K562 (cell line): ENCODE results near the gene XPOT. TPM values are rescaled to one million over a fixed set of nuclear protein-coding genes. Genes with fewer than 3 reads are reported as not detected.

Source experiments
- ATAC-seq: fragments of 200-7000 bp; cut with Tn5 transposase; 3 replicates; pipeline ENCODE4 v1.9.1; 2020; ENCODE audit warnings: moderate library complexity
- BruUV-seq: library from RNA; stranded (reverse); fragments of 400-500 nt; replicated peaks from 2 replicates; lab custom pipeline; 2021; lab: Mats Ljungman, UMichigan
- CTCF ChIA-PET: fragments of 300-600 bp; formaldehyde crosslinking; extraction: SDS; loops from one replicate; lab custom pipeline; 2021; ENCODE audit warnings: low intra/inter-chr PET ratio; lab: Yijun Ruan, JAX
- POLR2A ChIA-PET: fragments of 300-600, 350-650 bp; sonication (Branson Sonifier 250); formaldehyde crosslinking; extraction: SDS; loops from one replicate; lab custom pipeline; 2021; ENCODE audit warnings: antibody characterized with exemption, inconsistent platforms; lab: Yijun Ruan, JAX
- DNase-seq, 4 experiments: peaks; one replicate each; pipeline versions ENCODE4 v3.0.0 to v3.0.0-alpha.2; 2011 to 2018; ENCODE audit warnings: low spot score in 3 of 4, mixed read lengths in 3 of 4; ENCODE audit errors: extremely low read depth in 1 of 4
- FAIRE-seq: peaks from 2 replicates; lab custom pipeline; 2011; peaks lifted over from hg19 to GRCh38; lab: Jason Lieb, UNC
- H2AFZ ChIP-seq: 2 replicates; pipeline ENCODE4 v1.6.0; 2011; ENCODE audit warnings: low read depth, low read length, control low read depth, inconsistent platforms
- H3K27ac ChIP-seq: fragments of 200-600 bp; 3 replicates; pipeline ENCODE4 v1.8.0; 2011; ENCODE audit warnings: low read depth, mild to moderate bottlenecking, control low read depth, inconsistent platforms, low read length, moderate library complexity, mixed read lengths; ENCODE audit errors: extremely low read depth
- H3K27me3 ChIP-seq, 2 experiments: fragments of 300-600 bp in 1 of 2; 2 replicates in 1 of 2; 3 replicates in 1 of 2; pipeline versions ENCODE4 v1.6.0 to v1.8.0; 2011; ENCODE audit warnings: inconsistent platforms in 2 of 2, low read length in 2 of 2, mild to moderate bottlenecking in 1 of 2, mixed read lengths in 1 of 2, moderate library complexity in 1 of 2; ENCODE audit not compliant: control insufficient read depth in 2 of 2, insufficient read depth in 2 of 2
- H3K36me3 ChIP-seq: fragments of 300-600 bp; 3 replicates; pipeline ENCODE4 v1.8.0; 2011; ENCODE audit warnings: mild to moderate bottlenecking, low read length, inconsistent platforms; ENCODE audit not compliant: control insufficient read depth, insufficient read depth
- H3K4me1 ChIP-seq, 2 experiments: fragments of 200-600 bp in 1 of 2; replicated peaks in 1 of 2; 2 replicates in 1 of 2; 3 replicates in 1 of 2; pipeline versions ENCODE4 v1.5.1 to v1.8.0; 2011; ENCODE audit warnings: inconsistent platforms in 2 of 2, low read length in 2 of 2, mild to moderate bottlenecking in 1 of 2, mixed read lengths in 1 of 2, moderate library complexity in 1 of 2; ENCODE audit not compliant: control insufficient read depth in 2 of 2, insufficient read depth in 2 of 2
- H3K4me2 ChIP-seq: 2 replicates; pipeline ENCODE4 v1.6.1; 2011; ENCODE audit warnings: low read length, control low read depth, inconsistent platforms, mixed read lengths; ENCODE audit not compliant: insufficient read depth
- H3K4me3 ChIP-seq: fragments of 200-600 bp; sonication (generic), shearing (Covaris generic); 2 replicates; pipeline ENCODE4 v1.5.1; 2016; ENCODE audit warnings: control low read depth, inconsistent platforms
- H3K79me2 ChIP-seq: fragments of 200-600 bp; 3 replicates; pipeline ENCODE4 v1.8.0; 2011; ENCODE audit warnings: low read length, inconsistent platforms; ENCODE audit not compliant: control insufficient read depth, insufficient read depth
- H3K9ac ChIP-seq, 2 experiments: 2 replicates each; pipeline versions ENCODE4 v1.6.0 to v1.6.1; 2011; ENCODE audit warnings: low read depth in 2 of 2, low read length in 2 of 2, control low read depth in 1 of 2, inconsistent platforms in 1 of 2, mild to moderate bottlenecking in 1 of 2, mixed read lengths in 1 of 2; ENCODE audit not compliant: insufficient read depth in 1 of 2
- H3K9me1 ChIP-seq: one replicate; pipeline ENCODE4 v1.6.0; 2011; ENCODE audit warnings: inconsistent platforms, mild to moderate bottlenecking, low read length, moderate library complexity; ENCODE audit not compliant: control insufficient read depth, insufficient read depth
- H3K9me3 ChIP-seq: replicated peaks from 2 replicates; pipeline ENCODE4 v1.5.1; 2011; ENCODE audit warnings: low read depth, low read length, inconsistent platforms; ENCODE audit not compliant: control insufficient read depth, insufficient read depth
- H4K20me1 ChIP-seq: replicated peaks from 2 replicates; pipeline ENCODE4 v1.6.1; 2011; ENCODE audit warnings: low read length, inconsistent platforms, mixed read lengths; ENCODE audit not compliant: control insufficient read depth, insufficient read depth
- BCL6 ChIP-seq: fragments of 250-450 bp; sonication (Bioruptor Pico); IDR thresholded peaks from 2 replicates; pipeline ENCODE4 v1.4.0; 2020
- BRF1 ChIP-seq: IDR thresholded peaks from 3 replicates; pipeline ENCODE4 v1.6.1; 2011; ENCODE audit warnings: borderline replicate concordance, mild to moderate bottlenecking; ENCODE audit not compliant: insufficient read length; ENCODE audit errors: extremely low read depth
- CBX2 ChIP-seq: fragments of 200-600 bp; sonication (generic); IDR thresholded peaks from one replicate; pipeline ENCODE4 v1.6.1; 2012; ENCODE audit warnings: mild to moderate bottlenecking, low read length, inconsistent platforms; ENCODE audit not compliant: insufficient read depth, poor library complexity, severe bottlenecking
- FOXJ2 ChIP-seq: fragments of 200-800 bp; sonication (Bioruptor generic); IDR thresholded peaks from 2 replicates; pipeline ENCODE4 v1.6.1; 2016; ENCODE audit warnings: missing genetic modification characterization, missing compliant biosample characterization
- MAFK ChIP-seq: IDR thresholded peaks from 2 replicates; pipeline ENCODE4 v1.6.1; 2011; ENCODE audit warnings: low read length, improper control_type of control experiment
- MTA3 ChIP-seq: fragments of 450-650 bp; formaldehyde crosslinking; IDR thresholded peaks from 2 replicates; pipeline ENCODE4 v1.6.1; 2017; ENCODE audit warnings: mild to moderate bottlenecking, borderline replicate concordance
- NCOA6 ChIP-seq: fragments of 450-650 bp; IDR thresholded peaks from 2 replicates; pipeline ENCODE4 v1.6.1; 2017; ENCODE audit warnings: mild to moderate bottlenecking
- NFATC3 ChIP-seq: fragments of 450-650 bp; IDR thresholded peaks from 2 replicates; pipeline ENCODE4 v1.6.1; 2017; ENCODE audit warnings: mild to moderate bottlenecking
- RNF2 ChIP-seq: sonication (generic); IDR thresholded peaks from 2 replicates; pipeline ENCODE4 v1.6.1; 2016
- ZFP1 ChIP-seq: fragments of 450-650 bp; formaldehyde crosslinking; IDR thresholded peaks from 2 replicates; pipeline ENCODE4 v1.4.0; 2020; ENCODE audit warnings: mild to moderate bottlenecking, mixed read lengths
- ZNF668 ChIP-seq: fragments of 250-450 bp; sonication (Bioruptor Pico); IDR thresholded peaks from 2 replicates; pipeline ENCODE4 v1.8.0; 2022; ENCODE audit warnings: mild to moderate bottlenecking, inconsistent platforms
- in situ Hi-C: fragments of 300-500 bp; cut with MboI; formaldehyde crosslinking; loops from 4 replicates; pipeline ENCODE4 v1.15.0; 2018; ENCODE audit warnings: inconsistent platforms, mixed read lengths
- intact Hi-C: fragments of 100-400 bp; cut with micrococcal nuclease; formaldehyde crosslinking; loops from 2 replicates; pipeline ENCODE4 v1.14.2; 2022
- polyA plus RNA-seq, 8 experiments: library from polyadenylated mRNA; depleted of rRNA in 4 of 8; stranded (reverse) in 5 of 8; unstranded in 3 of 8; fragments of >200 nt; fragmentation: Nextera tagmentation in 2 of 8; fragmentation: Illumina TruSeq in 1 of 8; extraction: Ambion mirVana in 2 of 8; extraction: Trizol in 1 of 8; gene quantifications; 2 replicates each; pipeline versions ENCODE4 v1.2.1 to v1.2.3, GENCODE V29; 2011 to 2014; ENCODE audit warnings: inconsistent platforms in 1 of 8, missing spikeins in 1 of 8
- total RNA-seq, 7 experiments: library from RNA; depleted of rRNA in 6 of 7; stranded (reverse); fragments of >200 nt in 6 of 7; fragmentation: Illumina TruSeq in 2 of 7; extraction: Trizol in 2 of 7; gene quantifications; 2 replicates each; pipeline versions ENCODE4 v1.2.1 to v1.2.3, GENCODE V29; 2011 to 2021; ENCODE audit warnings: low replicate concordance in 1 of 7
- TF ChIP-seq, protein P1 (sequence below): fragments of 250-450 bp; sonication (Bioruptor Pico); IDR thresholded peaks from 2 replicates; pipeline ENCODE4 v1.5.1; 2021; ENCODE audit warnings: mild to moderate bottlenecking
- TF ChIP-seq, protein P2 (sequence below): sonication (generic); formaldehyde crosslinking; IDR thresholded peaks from 2 replicates; pipeline ENCODE4 v1.8.0; 2022; ENCODE audit warnings: mild to moderate bottlenecking, missing genetic modification reagents
- TF ChIP-seq, protein P3 (sequence below): fragments of 450-650 bp; IDR thresholded peaks from 2 replicates; pipeline ENCODE4 v1.6.1; 2016; ENCODE audit warnings: low read depth

The XPOT gene
- total and polyA plus RNA-seq, 9 of the 15 experiments (the other 6 are each of a cell fraction or from before 2014, with no cell fraction given): 26.2 to 192 (median 102) TPM

DNA sequence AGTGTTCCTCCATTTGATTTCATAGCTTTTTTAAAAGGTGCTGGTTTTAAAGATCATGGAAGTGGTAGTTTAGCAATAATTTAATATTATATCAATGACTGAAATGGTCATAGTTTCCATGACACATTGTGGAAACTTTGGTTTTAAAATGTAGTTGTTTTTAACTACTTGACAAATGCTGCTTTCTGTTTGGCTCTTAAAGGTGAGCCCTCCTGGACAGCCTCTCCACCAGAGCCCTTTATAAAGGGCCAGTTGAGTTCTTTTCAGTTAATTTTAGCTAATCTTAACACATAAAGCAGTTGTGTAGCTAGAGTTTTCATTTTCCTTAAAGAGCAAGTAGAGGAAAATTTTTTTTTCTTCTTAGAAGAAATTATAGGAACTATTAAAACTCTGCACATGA lies 14.0 kb downstream of the XPOT start:
- H3K27me3 ChIP-seq: no peaks in the 10 kb centered on the region
- in situ Hi-C loops: no loop called here
- no peaks in the 10 kb centered on the region for H4K20me1 ChIP-seq
- ATAC-seq (no peak), FAIRE-seq (no peak), DNase-seq (no peak)
- no peak for TF ChIP-seq BCL6 (CRISPR knock-in tag)
- no peak for TF ChIP-seq FOXJ2 (tag)
- TF ChIP-seq BRF1: no peak
- TF ChIP-seq, protein P1, sequence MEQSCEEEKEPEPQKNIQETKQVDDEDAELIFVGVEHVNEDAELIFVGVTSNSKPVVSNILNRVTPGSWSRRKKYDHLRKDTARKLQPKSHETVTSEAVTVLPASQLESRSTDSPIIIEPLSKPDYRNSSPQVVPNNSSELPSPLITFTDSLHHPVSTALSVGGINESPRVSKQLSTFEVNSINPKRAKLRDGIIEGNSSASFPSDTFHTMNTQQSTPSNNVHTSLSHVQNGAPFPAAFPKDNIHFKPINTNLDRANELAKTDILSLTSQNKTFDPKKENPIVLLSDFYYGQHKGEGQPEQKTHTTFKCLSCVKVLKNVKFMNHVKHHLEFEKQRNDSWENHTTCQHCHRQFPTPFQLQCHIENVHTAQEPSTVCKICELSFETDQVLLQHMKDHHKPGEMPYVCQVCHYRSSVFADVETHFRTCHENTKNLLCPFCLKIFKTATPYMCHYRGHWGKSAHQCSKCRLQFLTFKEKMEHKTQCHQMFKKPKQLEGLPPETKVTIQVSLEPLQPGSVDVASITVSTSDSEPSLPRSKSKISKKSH (CRISPR knock-in tag): no peak
- TF ChIP-seq MAFK: no peak
- TF ChIP-seq CBX2: no peak
- TF ChIP-seq, protein P2, sequence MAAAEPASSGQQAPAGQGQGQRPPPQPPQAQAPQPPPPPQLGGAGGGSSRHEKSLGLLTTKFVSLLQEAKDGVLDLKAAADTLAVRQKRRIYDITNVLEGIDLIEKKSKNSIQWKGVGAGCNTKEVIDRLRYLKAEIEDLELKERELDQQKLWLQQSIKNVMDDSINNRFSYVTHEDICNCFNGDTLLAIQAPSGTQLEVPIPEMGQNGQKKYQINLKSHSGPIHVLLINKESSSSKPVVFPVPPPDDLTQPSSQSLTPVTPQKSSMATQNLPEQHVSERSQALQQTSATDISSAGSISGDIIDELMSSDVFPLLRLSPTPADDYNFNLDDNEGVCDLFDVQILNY (CRISPR knock-in tag): no peak
- TF ChIP-seq NFATC3: no peak
- TF ChIP-seq MTA3: no peak
- TF ChIP-seq ZFP1 (CRISPR knock-in tag): no peak
- TF ChIP-seq RNF2: no peak
- TF ChIP-seq, protein P3, sequence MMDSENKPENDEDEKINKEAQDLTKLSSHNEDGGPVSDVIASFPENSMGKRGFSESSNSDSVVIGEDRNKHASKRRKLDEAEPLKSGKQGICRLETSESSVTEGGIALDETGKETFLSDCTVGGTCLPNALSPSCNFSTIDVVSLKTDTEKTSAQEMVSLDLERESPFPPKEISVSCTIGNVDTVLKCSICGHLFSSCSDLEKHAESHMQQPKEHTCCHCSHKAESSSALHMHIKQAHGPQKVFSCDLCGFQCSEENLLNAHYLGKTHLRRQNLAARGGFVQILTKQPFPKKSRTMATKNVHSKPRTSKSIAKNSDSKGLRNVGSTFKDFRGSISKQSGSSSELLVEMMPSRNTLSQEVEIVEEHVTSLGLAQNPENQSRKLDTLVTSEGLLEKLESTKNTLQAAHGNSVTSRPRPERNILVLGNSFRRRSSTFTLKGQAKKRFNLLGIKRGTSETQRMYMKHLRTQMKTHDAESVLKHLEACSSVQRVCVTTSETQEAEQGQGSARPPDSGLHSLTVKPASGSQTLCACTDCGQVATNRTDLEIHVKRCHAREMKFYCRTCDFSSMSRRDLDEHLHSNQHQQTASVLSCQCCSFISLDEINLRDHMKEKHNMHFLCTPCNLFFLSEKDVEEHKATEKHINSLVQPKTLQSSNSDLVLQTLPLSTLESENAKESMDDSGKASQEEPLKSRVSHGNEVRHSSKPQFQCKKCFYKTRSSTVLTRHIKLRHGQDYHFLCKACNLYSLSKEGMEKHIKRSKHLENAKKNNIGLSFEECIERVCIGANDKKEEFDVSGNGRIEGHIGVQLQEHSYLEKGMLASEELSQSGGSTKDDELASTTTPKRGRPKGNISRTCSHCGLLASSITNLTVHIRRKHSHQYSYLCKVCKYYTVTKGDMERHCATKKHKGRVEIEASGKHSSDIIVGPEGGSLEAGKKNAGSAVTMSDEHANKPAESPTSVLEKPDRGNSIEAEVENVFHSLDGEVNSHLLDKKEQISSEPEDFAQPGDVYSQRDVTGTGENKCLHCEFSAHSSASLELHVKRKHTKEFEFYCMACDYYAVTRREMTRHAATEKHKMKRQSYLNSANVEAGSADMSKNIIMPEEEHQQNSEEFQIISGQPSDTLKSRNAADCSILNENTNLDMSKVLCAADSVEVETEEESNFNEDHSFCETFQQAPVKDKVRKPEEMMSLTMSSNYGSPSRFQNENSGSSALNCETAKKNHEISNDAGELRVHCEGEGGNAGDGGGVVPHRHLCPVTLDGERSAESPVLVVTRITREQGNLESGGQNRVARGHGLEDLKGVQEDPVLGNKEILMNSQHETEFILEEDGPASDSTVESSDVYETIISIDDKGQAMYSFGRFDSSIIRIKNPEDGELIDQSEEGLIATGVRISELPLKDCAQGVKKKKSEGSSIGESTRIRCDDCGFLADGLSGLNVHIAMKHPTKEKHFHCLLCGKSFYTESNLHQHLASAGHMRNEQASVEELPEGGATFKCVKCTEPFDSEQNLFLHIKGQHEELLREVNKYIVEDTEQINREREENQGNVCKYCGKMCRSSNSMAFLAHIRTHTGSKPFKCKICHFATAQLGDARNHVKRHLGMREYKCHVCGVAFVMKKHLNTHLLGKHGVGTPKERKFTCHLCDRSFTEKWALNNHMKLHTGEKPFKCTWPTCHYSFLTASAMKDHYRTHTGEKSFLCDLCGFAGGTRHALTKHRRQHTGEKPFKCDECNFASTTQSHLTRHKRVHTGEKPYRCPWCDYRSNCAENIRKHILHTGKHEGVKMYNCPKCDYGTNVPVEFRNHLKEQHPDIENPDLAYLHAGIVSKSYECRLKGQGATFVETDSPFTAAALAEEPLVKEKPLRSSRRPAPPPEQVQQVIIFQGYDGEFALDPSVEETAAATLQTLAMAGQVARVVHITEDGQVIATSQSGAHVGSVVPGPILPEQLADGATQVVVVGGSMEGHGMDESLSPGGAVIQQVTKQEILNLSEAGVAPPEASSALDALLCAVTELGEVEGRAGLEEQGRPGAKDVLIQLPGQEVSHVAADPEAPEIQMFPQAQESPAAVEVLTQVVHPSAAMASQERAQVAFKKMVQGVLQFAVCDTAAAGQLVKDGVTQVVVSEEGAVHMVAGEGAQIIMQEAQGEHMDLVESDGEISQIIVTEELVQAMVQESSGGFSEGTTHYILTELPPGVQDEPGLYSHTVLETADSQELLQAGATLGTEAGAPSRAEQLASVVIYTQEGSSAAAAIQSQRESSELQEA: no peak
- no peak for TF ChIP-seq NCOA6
- no peak for TF ChIP-seq ZNF668 (CRISPR knock-in tag)
- H2AFZ ChIP-seq: no peak overlapping the region
- intact Hi-C loops: no loop called here
- H3K27ac ChIP-seq: no peak overlapping the region
- no peaks in the 10 kb centered on the region for H3K9me1 ChIP-seq
- no peaks in the 10 kb centered on the region for H3K4me1 ChIP-seq
- POLR2A ChIA-PET: interaction anchor here (0.9 to 1.7 kb wide), 5 partner anchors 8 to 19 kb away, joined by 3 to 5 read pairs (median 4); partner anchors contain the start of gene XPOT
- no peak overlapping the region for H3K4me2 ChIP-seq
- H3K79me2 ChIP-seq: peaks cover 11% of the 10 kb centered on the region; the same call in 1 of the 3 replicates
- no peaks in the 10 kb centered on the region for H3K9me3 ChIP-seq
- CTCF ChIA-PET: no interaction called here
- H3K4me3 ChIP-seq: no peak overlapping the region
- peaks cover 94% of the 10 kb centered on the region for H3K36me3 ChIP-seq
- BruUV-seq: no TSS peak
- no peak overlapping the region for H3K9ac ChIP-seq
